ENCODE measurements around the gene HPSE2.
"Not testable (repeated sequence)": the region's sequence is repeated elsewhere in the genome, so short reads cannot be mapped to it uniquely, and the experiment has no call there.

Gene HPSE2

DNA sequence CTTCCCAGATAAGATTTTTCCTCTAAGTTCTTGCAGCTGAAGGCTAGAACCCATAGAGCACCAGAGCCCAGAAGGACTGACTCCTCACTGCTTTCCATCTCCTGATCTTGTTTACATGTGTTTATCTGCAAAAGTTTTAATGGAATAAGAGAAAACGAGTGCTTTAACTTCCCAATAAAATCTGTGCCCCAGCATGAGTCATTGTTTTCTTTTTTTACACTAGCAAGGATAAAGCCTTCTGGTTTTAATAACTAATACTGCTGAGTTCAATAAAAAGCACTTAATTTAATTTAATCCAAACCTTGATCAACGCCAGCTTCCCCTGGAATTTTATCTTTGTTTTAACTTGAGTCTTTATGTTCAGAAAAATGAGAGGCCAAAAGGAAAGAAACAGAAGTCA lies 227.6 kb downstream of the HPSE2 start:
- no peak for DNase-seq (ENCODE audit: low read depth in 1 of 2, low spot score in 1 of 2)

DNA sequence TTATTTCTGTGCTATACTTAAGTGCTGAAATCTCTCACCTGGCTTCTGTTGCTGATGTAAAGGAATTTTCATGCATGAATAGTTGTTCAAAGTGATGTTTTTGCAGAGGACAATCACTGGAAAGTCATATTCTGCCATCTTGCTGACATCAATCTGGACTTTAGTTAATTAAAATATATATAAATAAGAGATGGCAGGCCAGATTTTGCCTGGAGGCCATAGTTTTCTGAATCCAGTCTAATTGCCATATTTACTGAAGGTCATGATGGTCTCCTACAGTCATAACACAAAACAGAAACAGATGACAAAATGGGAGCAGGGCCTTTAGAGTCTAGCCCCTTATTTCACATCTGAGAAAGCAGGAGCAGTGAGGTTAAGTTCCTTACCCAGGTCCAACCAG lies 228.2 kb downstream of the HPSE2 start:
- DNase-seq (ENCODE audit: low read depth in 1 of 2, low spot score in 1 of 2): no peak

DNA sequence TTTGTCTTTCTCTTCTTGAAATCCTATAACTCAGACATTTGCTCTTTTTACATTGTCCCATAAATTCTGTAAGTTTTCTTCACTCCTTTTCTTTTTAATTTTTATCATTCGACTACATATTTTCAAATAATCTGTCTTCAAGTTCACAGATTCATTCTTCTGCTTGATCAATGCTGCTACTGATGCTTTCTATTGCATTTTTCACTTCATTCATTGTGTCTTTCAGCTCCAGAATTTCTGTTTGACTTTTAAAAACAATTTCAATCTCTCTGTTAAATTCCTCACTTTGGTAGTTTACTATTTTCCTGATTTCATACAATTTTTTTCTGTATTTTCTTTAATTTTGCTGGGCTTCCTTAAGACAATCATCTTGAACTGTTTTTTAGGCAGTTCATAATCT lies 230.4 kb downstream of the HPSE2 start:
- DNase-seq (ENCODE audit: low read depth in 1 of 2, low spot score in 1 of 2): no peak

DNA sequence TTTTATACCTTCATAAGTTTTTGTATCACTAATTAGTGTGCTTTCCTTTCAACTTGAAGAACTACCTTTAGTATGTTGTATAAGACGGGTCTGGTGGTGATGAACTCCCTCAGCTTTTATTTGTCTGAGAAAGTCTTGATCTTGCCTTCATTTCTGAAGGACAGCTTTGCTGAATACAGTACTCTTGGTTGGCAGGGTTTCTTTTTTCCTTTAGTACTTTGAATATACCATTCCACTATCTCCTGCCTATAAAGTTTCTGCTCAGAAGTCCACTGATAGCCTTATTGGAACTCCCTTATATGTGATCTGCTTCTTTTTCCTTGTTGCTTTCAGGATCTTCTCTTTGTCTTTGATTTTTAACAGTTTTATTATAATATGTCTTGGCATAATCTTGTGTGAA lies 230.9 kb downstream of the HPSE2 start:
- DNase-seq (ENCODE audit: low read depth in 1 of 2, low spot score in 1 of 2): no peak

DNA sequence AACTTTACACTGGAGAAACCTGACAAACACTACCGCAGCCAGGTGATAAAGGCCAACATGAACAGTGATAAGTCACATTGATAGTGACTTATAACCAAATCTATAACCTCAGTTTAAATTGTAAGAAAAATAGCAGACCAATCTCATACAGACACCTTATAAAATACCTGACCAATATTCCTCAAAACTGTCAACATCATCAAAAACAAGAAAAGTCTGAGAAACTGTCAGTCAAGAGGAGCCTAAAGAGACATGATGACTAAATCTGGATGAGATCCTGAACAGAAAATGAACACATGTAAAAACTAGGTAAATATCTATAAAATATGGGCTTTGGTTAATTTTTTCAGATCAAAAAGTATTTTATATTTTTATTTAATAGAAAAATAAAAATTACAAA lies 233.3 kb downstream of the HPSE2 start:
- DNase-seq (ENCODE audit: low read depth in 1 of 2, low spot score in 1 of 2): no peak

DNA sequence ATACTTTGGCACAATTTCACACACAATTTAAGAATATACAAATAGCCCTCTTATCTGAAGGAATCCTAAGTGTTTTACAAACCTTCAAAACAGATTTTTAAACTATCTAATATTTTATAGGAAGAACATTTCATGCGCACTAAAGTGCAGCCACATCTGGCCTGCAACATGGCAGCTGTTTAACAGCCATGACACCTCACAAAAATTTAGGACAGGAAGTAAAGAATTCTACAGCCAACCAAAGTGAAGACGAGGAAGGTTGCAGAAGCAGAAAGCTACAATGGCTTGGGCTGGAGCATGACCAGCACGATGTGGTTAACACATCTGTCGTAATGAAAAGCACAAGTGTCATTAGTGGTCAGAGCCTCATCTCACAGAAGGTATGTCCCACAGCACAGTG lies 238.1 kb downstream of the HPSE2 start:
- DNase-seq (ENCODE audit: low read depth in 1 of 2, low spot score in 1 of 2): no peak

DNA sequence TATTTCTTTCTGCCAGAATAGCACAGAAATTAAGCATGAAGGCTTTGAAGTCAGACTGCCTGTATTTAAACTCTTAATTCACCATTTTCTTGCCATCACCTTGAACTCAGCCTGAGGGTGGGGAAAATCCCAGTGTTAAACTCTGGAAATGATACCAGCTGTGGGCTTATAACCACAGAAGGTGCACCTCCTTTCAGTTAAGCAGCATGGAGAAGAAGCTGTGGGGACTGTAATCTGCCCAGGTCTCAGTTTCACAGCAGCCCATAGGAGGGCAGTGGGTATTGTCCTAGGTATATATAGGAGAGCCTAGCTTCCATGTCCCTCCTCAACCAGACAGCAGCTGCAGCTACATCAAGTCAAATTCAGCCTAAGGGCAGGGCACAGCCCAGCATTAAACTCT lies 241.6 kb downstream of the HPSE2 start:
- DNase-seq (ENCODE audit: low read depth in 1 of 2, low spot score in 1 of 2): no peak

DNA sequence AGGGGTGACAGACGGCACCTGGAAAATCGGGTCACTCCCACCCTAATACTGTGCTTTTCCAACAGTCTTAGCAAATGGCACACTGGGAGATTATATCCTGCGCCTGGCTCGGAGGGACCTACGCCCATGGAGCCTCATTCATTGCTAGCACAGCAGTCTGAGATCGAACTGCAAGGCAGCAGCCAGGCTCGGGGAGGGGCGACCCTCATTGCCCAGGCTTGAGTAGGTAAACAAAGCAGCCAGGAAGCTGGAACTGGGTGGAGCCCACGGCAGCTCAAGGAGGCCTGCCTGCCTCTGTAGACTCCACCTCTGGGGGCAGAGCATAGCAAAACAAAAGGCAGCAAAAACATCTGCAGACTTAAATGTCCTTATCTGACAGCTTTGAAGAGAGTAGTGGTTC lies 251.9 kb downstream of the HPSE2 start:
- DNase-seq (ENCODE audit: low read depth in 1 of 2, low spot score in 1 of 2): not testable (repeated sequence)

DNA sequence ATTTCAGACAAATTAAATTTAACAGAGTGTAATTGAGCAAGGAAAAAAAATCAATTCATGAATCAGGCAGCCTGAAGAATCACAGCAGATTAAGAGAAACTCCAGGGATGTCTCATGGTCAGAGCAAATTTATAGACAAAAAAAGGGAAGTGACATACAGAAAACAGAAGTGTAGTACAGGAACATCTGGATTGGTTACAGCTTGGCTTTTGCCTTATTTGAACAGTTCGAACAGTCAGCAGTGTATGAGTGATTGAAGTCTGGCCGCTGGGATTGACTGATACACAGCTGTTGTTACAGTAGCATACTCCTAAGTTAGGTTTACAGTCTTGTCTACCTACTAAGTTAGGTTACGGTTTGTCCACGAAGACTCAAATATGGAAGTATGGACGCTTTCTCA lies 255.3 kb downstream of the HPSE2 start:
- DNase-seq (ENCODE audit: low read depth in 1 of 2, low spot score in 1 of 2): no peak

DNA sequence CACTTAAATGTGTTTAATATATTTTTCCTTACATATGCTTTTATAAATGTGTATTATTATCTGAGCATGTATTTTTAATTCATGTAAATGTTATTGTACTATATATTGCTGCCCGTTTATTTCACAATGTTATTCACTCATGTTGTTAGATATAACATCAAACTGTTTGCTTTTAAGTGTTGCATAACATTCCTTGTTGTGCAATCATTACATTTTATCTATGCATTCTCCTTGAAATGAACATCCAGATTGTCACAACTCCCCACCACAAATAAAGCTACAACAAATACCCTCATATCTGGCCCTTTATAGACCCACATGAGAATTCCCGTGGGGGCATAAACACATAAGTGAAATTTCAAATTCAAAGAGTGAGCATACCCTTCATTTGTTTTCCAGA lies 264.2 kb downstream of the HPSE2 start:
- no peak for DNase-seq (ENCODE audit: low read depth in 1 of 2, low spot score in 1 of 2)

DNA sequence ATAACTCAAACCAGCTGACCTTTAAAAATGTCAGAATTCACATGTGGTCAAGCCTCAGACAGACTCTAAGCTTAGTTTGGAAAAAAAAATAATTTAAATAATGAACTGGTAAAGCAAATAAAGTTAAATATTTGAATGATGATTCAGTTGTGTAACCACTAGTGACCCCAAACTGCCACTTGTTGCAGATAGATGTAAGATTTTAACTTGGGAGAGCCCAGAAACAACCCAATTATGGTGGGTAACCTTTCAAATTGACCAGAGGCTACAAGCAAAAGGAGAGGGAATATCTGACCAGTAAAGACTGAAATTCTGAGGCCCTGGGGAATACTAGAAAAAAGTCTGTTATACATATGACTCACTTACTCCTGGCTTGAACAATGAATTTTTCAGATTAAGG lies 268.1 kb downstream of the HPSE2 start:
- DNase-seq (ENCODE audit: low read depth in 1 of 2, low spot score in 1 of 2): no peak

DNA sequence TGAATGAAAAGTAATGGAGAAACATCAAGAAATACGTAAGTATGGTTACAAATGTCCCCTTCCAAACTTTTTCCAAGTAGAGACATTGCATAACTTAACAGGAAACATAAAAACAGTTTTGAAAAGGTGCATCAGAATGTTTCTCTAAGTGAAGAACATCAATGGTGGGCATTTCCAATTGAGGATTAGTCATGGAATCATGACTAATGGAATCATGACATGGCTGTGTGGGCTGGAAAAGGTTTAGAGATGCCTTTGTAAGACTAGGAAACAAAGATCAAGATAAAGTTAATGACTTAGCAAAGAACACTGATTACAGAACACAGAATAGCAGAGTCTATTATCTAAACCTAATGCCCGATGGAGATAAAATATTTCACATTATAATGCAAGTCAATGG lies 272.0 kb downstream of the HPSE2 start:
- no peak for DNase-seq (ENCODE audit: low read depth in 1 of 2, low spot score in 1 of 2)

DNA sequence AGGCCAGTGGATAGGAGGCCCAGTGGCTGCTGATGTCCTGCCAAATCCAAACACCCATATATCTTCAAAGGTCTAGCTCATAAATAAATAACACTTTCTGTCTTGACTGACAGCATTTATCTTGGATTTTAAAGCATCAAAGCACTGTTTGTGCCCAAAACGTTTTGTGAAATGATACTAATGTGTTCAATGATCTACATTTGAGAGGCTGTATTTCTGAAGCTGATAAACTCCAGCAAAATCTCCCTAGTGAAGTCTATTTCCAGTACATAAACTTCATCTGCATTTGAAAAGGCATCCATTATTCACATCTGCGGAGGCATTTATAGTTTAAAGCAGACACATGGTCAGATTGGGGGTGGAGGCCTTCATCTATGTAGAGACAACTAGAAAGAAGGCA lies 276.3 kb downstream of the HPSE2 start:
- DNase-seq (ENCODE audit: low read depth in 1 of 2, low spot score in 1 of 2): no peak

DNA sequence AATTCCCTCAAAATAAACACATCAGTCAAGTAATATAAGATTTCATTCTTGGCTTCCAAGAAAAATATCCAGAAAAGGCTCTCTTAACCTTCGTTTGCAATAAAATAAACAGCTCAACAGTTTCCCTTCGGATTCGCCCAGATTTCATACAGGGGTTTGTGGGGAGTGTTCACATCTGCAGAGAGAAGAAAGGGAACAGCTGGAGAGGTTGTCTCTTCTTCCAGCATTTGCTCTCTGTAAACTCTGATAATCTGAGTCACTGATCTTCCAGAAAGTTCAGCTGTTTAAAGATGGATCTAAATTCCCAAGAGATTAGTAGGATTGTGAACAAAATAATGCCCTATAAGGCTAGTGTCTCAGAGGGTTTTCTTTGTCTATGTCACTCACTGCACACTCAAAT lies 277.9 kb downstream of the HPSE2 start:
- no peak for DNase-seq (ENCODE audit: low read depth in 1 of 2, low spot score in 1 of 2)

DNA sequence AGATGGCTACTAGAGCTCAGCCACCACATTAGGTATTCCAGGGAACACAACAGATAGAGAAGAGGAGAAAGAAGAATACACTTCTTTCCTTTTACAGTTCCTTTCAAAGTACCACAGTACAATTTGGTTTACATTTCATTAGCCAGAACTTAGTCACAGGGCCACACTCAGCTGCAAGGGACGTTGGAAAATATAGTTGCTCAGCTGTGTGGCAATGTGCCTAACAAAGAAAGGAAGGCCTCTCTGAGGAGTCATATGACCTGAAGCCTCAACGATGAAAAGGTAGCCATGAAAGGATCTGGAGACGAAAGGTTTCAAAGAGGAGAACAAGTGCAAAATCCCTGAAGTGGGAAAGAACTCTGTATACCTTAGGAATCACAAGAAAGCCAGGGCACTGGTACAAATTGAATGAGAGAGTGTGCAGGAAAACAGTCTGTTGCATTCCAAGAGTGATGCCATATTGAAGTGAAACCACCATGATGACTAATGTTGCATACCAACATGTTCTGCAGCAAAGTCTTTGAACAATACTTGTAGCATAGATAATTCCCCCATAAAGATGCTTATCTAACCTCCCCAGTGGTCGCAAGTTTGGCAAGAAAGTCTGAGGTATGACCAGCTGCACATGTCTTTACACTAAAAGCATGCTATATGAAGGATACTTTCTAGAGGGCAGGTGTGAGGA lies 278.9 kb downstream of the HPSE2 start:
- no peak for DNase-seq (ENCODE audit: low read depth in 1 of 2, low spot score in 1 of 2)

DNA sequence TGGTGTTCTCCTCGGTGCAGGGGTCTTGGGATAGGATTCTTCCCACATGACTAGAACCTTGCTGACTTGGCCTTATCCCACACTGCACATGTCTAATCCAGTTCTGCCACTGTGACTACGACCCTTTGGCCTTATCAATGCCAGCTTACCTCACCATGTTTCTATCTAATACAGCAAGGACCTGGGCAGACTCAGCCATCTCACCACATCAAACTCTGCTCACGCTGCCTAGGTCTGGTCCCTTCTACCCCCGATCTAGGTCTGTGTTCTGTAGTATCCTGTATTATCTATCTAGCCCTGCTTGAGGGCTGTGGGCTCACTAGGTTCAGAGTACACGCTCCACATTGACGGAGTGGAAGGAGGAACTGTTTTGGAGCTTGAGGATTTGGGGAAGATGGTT lies 282.4 kb downstream of the HPSE2 start:
- DNase-seq (ENCODE audit: low read depth in 1 of 2, low spot score in 1 of 2): no peak

DNA sequence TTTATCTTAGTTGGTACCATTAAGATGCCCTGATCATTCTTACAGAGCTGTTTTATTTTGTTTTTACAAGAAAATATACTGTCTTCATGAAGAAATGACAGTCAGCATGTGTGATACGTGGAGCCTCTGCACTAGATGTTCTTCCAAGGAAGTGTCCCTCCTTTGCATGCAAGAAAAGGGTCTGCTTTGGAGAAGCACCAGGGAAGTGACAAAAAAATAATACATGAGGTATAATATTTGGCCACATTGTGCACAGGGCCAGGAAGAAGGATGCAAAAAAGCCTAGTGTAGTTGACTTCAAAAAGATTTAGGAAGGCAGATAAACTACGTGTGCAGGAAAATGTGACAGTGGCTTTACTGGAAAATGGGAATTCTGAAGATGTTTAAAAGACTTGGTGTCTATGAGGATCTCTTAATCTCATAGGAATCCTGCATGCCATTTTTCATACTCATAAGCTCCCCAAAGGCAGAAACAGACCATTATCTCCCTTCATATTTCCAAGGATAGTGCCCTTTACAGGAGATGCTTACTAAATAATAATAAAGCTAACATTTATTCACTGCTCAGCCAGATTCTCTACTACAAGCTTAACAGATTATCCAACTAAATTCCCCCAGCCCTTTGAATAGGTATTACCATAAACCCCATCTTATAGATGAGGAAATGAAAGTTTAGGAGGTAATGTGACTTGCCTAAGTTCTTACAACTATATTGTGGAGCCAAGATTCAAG lies 284.2 kb downstream of the HPSE2 start:
- no peak for DNase-seq (ENCODE audit: low read depth in 1 of 2, low spot score in 1 of 2)

DNA sequence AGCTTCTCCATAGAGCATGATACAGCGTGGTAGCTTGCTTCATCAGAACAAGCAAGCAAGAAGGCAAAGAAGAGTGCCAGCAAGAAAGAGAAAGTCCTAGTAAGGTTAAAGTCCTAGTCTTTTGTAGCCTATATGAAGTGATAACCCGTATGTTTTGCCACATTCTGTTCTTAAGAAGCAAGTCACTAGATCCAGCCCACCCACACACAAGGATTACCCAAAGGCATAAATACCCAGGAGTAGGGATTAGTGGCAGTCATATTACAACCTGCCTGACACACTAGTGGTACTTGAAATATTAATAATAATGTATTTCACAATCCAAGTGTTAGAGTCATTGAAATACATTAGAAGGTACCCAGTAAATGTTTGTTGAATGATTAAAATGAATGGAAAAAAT lies 285.5 kb downstream of the HPSE2 start:
- DNase-seq (ENCODE audit: low read depth in 1 of 2, low spot score in 1 of 2): no peak

DNA sequence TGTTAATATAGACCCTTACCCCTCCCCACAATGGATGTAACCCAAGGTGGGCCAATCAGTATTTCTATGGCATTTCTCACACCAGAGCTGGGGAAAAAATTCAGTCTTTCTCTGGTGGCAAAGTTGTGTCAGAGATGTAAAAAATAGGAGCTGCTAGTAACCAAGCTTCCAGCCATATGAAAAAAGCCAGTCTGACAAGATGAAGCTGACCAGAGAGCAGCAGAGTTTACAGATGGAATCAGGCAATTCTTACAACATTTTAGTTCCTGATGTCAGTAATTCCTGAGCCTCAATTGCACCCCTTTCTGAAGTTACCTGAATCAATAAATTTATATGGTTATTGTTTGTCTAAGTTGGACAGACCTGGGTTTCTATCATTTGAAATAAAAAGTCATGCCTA lies 286.3 kb downstream of the HPSE2 start:
- no peak for DNase-seq (ENCODE audit: low read depth in 1 of 2, low spot score in 1 of 2)

DNA sequence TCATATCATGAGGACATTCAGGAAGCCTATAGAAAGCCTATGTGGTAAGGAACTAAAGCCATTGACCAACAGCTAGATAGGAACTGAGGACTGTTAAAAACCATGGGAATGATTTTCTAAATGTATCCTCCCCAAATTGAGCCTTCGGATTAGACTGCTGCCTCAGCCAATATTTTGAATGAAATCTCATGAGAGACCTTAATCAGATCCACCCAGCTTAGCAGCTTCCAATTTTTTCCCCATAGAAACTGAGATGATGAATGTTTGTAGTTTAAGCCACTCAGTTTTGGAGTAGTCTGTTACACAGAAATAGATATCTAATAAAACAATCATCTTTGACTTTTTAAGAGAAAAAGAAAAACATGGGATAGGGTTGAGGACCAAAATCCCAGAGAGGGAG lies 292.0 kb downstream of the HPSE2 start:
- no peak for DNase-seq (ENCODE audit: low read depth in 1 of 2, low spot score in 1 of 2)

DNA sequence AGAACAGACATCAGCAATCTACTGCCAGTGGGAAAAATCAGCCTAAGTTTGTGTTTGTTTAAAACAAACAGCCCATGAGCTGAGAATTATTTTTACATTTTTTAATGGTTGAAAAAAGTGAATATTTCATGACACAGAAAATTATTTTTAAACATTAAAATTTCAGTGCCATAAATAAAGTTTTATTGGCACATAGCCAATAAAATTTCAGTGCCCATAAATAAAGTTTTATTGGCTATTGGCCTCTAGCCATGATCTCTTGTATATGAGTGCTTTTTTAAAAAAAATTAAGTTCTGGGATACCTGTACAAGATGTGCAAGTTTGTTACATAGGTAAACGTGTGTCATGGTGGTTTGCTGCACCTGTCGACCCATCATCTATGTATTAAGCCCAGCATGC lies 305.9 kb downstream of the HPSE2 start:
- no peak for DNase-seq (ENCODE audit: low read depth in 1 of 2, low spot score in 1 of 2)

DNA sequence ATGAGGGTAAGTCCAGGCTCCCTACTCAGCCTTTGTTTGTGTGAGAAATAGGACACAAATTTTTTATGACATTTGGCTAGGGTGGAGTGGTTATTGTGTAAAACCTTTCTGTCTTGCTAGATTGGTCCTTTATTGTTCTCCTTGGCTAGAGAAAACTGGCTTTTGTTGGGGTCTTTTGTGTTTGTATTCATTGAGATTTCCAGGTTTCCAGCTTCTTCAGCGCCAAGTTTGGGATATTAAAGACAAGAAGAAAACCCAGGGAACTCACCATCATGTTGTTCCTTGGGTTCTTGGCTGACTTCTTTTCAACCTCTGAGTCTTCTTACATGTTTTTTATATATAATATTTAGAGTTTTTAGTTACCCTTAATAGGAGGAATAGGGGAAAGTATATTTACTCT lies 310.0 kb downstream of the HPSE2 start:
- DNase-seq (ENCODE audit: low read depth in 1 of 2, low spot score in 1 of 2): no peak

DNA sequence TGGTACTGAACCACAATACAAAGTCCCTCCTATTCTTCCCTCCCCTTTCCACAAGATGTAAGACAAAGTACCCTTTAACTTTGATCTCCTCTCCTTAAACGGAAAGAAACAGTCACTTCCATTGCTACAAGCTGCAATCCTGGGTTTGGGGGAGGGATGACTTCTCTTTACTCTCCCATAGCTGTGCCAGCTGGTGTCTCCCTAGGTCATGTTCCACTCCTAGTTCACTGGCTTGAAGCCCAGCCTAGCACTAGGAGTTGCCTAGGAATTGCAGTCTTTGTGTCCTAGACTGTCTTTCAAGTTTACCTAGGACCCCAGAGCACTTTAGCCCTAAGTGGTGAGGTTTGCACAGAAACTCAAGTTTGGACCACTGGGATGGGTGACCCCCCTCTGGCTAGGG lies 311.1 kb downstream of the HPSE2 start:
- DNase-seq (ENCODE audit: low read depth in 1 of 2, low spot score in 1 of 2): no peak

All from activated CD4-positive, alpha-beta T cell treated with anti-CD3 and anti-CD28 coated beads, Interleukin-2, amount 50 U/mL, for 24 hours (primary cell).